HG02981 (cell line): ENCODE data around the gene ZNF593OS.

Experiments used
- ATAC-seq: cut with Tn5 transposase; IDR thresholded peaks from one replicate; pipeline ENCODE4 v1.9.1; 2021; ENCODE audit warnings: mild to moderate bottlenecking, moderate library complexity; ENCODE audit not compliant: unreplicated experiment

The ZNF593OS gene

GRCh38 chr1:26184883-26185282, 13.3 kb upstream of the ZNF593OS start:
- no peak for ATAC-seq

- ATAC-seq: no peak
Measured at GRCh38 chr1:26184086-26184485, 12.5 kb upstream of the ZNF593OS start.

- ATAC-seq: no peak
Measured at GRCh38 chr1:26182383-26182696, 10.7 kb upstream of the ZNF593OS start.

DNA sequence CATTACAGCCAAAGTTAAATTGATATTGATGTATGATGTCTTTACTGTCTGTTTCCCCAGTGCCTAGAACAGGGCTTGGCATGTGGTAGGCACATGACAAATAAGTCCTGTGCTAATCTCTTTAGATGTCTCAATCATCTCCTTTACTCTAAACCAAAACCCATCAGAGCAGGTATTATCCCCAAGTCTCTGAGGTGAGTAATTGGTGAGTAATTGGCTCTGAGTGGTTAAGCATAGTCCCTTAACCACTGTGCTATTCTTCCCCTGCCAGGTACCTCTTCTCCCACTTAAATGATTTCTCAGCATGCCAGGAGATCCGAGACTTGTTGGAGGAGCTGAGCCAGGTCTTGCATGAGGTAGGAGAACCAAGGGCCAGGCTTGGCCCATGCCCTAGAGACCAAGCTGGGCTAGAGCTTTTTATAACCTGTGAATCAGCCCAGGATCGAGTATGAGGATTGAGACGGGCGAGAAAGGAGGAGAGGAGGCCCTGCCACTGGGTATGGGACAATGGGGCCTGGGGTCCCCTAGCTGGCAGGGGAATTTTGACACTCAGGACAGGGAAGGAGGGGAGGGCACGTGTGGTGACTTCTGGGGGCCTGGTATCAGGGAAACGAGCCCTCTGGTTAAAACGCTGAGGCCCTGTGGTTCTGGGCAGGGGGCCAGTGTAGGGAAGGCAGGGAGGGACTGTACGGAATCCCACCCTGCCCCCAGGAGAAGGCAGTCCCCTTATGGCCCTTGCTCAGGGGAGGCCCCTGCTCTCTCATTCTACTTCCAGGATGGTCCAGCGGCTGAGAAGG, 10.2 kb upstream of the ZNF593OS start:
- ATAC-seq: no peak

- ATAC-seq: no peak
Measured at GRCh38 chr1:26180010-26180506, 8.4 kb upstream of the ZNF593OS start.

DNA sequence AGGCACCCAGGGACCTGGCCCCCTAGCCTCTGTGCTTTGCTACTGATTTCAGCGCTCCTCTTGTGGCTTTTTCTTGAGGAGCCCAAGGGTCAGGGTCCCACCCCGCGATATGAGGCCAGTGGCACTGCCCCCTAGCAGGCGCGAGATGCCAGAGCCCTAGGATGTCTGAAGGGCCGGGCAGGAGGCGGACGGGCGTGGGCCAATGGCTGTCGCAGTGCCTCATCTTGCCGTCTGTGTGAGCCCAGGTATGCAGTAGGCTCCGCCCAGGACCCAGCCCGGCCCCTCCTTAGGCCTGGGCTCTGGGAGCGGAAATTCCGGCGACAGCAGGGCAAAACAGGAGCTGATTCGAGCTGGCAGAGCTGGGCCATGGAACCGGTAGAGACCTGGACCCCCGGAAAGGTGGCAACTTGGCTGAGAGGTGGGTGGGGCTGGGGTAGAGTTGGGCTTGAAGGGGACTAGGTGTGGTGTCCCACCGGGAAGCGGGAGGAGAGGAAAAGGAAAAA, 5.6 kb upstream of the ZNF593OS start, which contains the start of gene CNKSR1:
CNKSR1 (plus strand) TSS at position 310 of the 503 bp plus-strand sequence; CDS start at position 367, 57 bp downstream.
- no peak for ATAC-seq

DNA sequence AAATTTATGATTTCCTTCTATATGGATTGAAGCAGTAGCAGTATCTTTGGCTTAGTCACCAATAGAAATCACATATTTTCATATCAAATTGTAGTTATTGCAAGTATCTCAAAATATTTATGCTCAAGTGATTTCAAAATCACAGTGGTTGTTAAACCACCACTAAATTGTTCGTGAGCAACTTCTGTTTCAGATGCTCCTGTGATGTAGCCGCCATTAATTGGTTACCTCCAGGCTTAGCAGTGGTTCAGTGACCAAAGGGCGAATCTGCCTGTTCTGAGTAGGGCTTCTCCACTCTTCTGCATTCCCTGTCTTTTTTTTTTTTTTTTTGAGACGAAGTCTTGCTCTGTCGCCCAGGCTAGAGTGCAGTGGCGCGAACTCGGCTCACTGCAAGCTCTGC, 3.7 kb upstream of the ZNF593OS start:
- ATAC-seq: no peak

DNA sequence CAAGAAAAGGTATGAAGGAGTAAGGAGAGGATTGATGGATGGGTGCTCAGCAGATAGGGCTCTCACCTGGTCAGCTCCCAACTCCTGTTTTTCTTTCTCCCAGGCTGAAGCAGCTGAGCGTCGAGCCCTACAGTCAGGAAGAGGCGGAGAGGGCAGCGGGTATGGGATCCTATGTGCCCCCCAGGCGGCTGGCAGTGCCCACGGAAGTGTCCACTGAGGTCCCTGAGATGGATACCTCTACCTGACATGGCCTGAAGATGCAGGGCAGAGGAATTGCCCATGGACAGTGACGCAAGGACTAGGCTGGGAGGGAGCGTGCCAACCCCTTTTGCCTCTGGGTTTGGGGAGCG, 1.2 kb downstream of the ZNF593OS start:
- no peak for ATAC-seq

DNA sequence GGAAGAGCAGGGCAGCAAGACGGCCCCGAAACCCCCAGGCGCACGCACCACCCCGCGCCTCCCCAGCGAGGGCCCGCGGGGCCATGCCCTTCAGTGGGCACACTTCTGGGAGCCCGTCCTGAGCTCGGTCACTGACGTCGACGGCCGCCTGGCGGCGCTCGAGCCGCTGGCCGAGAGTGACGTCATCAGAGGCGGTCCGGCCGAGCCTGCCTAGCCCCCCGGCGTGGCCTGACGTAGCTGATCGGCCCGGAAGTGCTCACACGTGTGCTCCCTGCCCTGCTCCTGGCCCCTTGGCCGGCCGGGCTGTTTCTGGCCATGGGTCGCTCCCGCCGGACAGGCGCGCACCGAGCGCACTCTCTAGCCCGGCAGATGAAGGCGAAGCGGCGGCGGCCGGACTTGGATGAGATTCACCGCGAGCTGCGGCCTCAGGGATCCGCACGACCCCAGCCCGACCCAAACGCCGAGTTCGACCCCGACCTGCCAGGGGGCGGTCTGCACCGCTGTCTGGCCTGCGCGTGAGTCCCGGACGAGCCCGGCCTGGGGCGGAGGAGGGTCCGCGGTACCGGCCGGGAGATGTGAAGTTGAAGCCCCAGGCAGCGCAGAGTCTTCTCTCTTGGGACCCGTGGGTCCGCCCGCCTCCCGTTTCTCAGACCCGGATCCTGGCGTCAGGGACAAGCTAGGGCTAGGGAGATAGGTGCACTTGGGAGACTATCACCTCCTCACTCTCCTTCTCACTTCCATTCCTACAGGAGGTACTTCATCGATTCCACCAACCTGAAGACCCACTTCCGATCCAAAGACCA, 1.8 kb downstream of the ZNF593OS start, which contains the start of gene ZNF593:
ZNF593 (plus strand) TSS at position 240 of the 803 bp plus-strand sequence; CDS start at position 316, 76 bp downstream.
- peak; percentile 91 for ATAC-seq

GRCh38 chr1:26169198-26169554, 2.5 kb downstream of the ZNF593OS start:
- no peak for ATAC-seq

- ATAC-seq: no peak
Measured at GRCh38 chr1:26168410-26169197, 3.0 kb downstream of the ZNF593OS start, which contains the start of gene C1orf232. TSS of gene C1orf232 (minus strand) at chr1:26168963. CDS start at chr1:26168499, 464 bp downstream.

DNA sequence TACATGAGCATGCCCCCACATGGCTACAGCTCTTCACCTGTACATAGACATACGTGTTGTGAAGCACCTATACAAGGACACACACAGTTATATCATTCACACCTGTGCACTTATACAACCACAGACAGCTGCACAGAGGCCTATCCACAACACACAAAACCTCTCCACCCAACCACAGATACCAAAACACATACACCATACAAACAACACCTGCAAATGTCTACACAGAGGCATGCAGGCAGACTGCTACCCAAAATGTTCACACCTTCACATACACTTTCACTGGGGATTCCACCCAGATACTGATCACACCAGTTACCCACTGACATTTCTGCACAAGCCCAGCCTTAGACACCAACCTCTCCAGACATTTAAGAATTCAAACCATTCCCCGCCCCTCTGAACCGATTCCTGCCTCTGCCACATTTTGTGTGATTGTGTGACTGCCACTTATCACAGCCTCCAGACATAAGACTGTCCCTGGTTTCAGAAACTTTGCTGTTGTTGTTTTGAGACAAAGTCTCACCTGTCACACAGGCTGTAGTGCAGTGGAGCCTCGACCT, 4.8 kb downstream of the ZNF593OS start:
- ATAC-seq: no peak

DNA sequence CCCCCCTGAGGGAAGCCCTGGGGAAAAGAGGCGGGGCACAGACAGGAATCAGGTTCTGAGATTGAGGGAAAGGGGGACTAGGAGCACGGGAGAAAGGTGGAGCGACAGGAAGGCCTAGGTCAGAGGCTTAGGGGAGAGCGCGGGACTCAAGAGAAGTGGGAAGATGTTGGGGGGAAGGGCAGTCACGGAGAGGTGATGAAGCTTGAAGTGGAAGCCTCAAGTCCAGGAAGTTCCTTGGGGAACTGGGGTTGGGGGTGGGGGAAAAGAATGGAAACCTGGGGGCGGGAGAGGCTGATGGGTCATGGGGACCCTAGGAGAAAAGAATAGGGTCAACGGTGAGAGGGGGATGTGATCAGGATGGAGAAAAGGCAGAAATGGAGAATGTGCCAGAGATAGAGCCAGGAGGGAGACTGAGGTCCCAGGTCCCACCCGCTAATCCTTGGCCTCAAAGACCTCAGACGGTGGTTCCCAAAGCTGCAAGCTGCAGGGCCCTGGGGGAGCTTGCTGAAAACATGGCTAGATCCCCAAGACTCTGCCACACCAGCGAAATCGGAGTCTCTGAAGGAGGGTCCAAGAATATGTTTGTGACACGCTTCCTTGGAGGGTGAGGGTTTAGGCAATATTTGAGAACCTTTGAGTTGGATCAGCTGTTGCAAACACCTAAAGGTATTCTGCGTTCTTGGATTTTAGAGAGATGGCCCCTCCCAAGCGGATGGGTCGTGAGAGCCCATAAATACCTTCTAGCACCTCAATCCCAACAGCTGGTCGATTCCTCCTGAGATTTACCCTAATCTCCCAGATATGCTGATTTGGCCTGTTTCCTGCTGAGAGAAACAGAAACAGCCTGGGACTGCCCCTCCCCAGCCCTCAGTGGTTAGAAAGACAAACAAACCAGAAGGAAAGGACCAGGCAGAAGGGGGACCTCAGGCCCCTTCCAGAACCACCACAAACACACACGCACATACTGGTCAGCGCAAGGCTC, 6.5 kb downstream of the ZNF593OS start:
- no peak for ATAC-seq

- ATAC-seq: no peak
Measured at GRCh38 chr1:26164036-26164860, 7.4 kb downstream of the ZNF593OS start.

- ATAC-seq: no peak
Measured at GRCh38 chr1:26163684-26164035, 8.0 kb downstream of the ZNF593OS start.

DNA sequence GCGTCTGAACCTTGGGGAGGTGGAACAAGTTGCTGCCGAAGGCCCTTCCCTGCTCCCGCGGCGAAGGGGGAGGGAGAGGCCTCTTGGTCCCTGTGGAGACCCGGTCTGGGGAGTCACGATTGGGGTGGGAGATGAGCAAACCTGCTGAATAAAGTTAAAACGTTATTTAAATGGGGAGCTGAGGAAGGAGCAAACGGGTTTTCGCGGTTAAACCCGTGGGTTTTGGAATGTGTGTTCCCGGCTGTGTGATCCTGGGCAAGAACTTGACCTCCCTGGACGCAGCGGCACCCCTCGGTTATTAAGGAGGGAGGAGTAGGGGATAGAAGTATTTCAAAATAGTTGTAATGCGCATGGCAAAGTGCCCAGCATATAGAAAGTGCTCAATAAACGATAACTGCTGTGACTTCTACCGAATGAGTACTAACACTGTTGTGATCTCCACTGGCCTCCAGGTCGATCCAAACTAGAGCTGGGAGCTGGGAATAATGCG, 9.4 kb downstream of the ZNF593OS start:
- ATAC-seq: no peak

DNA sequence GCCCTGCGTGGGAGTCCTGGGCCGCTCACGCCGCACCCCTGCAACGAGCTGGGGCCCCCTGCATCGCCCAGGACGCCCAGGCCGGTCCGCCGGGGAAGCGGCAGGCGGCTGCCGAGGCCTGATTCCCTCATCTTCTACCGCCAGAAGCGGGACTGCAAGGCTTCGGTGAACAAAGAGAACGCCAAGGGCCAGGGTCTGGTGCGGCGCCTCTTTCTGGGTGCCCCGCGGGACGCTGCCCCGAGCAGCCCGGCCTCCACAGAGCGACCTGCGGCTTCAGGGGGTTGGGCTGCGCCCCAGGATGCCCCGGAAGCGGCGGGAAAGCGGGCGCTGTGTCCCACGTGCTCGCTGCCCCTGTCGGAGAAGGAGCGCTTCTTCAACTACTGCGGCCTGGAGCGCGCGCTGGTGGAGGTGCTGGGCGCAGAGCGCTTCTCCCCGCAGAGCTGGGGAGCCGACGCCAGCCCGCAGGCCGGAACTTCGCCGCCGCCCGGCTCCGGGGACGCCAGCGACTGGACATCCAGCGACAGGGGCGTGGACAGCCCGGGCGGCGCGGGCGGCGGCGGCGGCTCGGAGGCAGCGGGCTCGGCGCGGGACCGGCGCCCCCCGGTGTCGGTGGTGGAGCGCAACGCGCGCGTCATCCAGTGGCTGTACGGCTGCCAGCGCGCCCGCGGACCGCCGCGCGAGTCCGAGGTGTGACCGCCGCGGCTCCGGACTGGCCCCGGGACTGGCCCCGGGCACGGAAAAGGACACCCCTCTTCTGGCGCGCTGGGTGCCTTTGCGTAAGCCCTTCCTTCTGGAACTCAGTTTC, 10.0 kb downstream of the ZNF593OS start:
- no peak for ATAC-seq
